SU-DHL-6 (cell line): ENCODE results near the gene SORCS2.

Experiments
- EZH2phosphoT487 ChIP-seq: fragments of 200-600 bp; sonication (generic), shearing (Covaris generic); conservative IDR thresholded peaks from 2 replicates; pipeline ENCODE4 v1.6.1; 2018; ENCODE audit warnings: mild to moderate bottlenecking, antibody characterized with exemption, low read length, moderate library complexity, mixed read lengths
- TF ChIP-seq, protein P1 (sequence below): fragments of 200-600 bp; sonication (generic); IDR thresholded peaks from one replicate; pipeline ENCODE4 v1.5.1; 2017; ENCODE audit warnings: antibody characterized with exemption, mild to moderate bottlenecking, low read length, moderate library complexity; ENCODE audit not compliant: insufficient read depth, poor library complexity, severe bottlenecking

DNA sequence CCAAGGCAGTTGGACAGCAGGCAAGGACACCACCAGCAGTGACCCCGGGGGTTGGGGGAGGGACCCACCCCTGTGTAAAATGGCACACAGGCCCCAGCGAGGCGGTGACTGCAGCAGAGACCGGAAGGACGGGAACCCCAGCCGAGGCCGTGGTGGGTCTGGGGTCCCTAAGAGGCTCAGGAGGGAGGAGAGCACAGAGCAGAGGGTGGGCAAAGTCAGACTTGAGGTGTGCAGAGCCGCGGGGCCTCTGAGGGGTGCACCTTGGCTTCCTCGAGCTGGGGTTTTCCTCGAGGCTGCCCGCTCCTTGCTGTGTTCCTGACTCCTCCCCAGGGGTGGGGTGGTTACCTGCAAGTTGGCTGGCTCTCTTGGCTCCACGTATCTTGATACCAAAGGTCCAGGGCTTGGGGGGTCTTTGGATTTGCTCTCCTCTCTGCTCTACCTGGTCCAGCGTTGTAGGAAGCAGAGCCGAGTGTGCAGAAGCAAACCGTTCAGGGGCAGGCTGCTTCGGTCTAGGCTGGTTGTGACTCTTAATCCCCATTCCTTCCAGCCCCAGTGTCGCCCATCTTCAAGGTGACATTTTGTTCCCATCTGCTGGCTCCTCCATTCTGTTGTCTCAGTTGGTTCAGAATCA is 37.9 kb upstream of the SORCS2 start:
- TF ChIP-seq, protein P1, sequence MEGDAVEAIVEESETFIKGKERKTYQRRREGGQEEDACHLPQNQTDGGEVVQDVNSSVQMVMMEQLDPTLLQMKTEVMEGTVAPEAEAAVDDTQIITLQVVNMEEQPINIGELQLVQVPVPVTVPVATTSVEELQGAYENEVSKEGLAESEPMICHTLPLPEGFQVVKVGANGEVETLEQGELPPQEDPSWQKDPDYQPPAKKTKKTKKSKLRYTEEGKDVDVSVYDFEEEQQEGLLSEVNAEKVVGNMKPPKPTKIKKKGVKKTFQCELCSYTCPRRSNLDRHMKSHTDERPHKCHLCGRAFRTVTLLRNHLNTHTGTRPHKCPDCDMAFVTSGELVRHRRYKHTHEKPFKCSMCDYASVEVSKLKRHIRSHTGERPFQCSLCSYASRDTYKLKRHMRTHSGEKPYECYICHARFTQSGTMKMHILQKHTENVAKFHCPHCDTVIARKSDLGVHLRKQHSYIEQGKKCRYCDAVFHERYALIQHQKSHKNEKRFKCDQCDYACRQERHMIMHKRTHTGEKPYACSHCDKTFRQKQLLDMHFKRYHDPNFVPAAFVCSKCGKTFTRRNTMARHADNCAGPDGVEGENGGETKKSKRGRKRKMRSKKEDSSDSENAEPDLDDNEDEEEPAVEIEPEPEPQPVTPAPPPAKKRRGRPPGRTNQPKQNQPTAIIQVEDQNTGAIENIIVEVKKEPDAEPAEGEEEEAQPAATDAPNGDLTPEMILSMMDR = no peak
- no peak for TF ChIP-seq EZH2phosphoT487
